HT-29 (cell line): ENCODE results near the gene ETFA. TPM values are rescaled to one million over a fixed set of nuclear protein-coding genes. Genes with fewer than 3 reads are reported as not detected.

Source experiments
- DNase-seq: peaks from one replicate; pipeline ENCODE4 v3.0.0-alpha.2; 2015; ENCODE audit warnings: low spot score
- total RNA-seq: library from RNA; depleted of rRNA; stranded (reverse); fragments of >200 nt; shearing (Covaris generic); gene quantifications from 2 replicates; pipeline ENCODE4 v1.2.3, GENCODE V29; 2014

The ETFA gene
- total RNA-seq, 1 experiment from 2014 or later, result 157 TPM

- DNase-seq, result no peak
Observed at GRCh38 chr15:76221085-76221767, 90.0 kb downstream of the ETFA start.

GRCh38 chr15:76217882-76218217 lies 93.4 kb downstream of the ETFA start:
- no peak for DNase-seq

- peak; percentile 83 for DNase-seq
Observed at GRCh38 chr15:76217029-76217881, 94.0 kb downstream of the ETFA start.

- no peak for DNase-seq
Observed at GRCh38 chr15:76215634-76216033, 95.6 kb downstream of the ETFA start.

- no peak for DNase-seq
Observed at GRCh38 chr15:76209942-76210341, 101.3 kb downstream of the ETFA start.

- no peak for DNase-seq
Observed at GRCh38 chr15:76209523-76209922, 101.7 kb downstream of the ETFA start.

GRCh38 chr15:76208786-76209424 lies 102.4 kb downstream of the ETFA start:
- no peak for DNase-seq

- no peak for DNase-seq
Observed at GRCh38 chr15:76208084-76208785, 103.0 kb downstream of the ETFA start.

GRCh38 chr15:76206325-76206976 lies 104.8 kb downstream of the ETFA start:
- peak; percentile 75 for DNase-seq

- no peak for DNase-seq
Observed at GRCh38 chr15:76204916-76205460, 106.3 kb downstream of the ETFA start.

- no peak for DNase-seq
Observed at GRCh38 chr15:76204109-76204845, 107.0 kb downstream of the ETFA start.

- no peak for DNase-seq
Observed at GRCh38 chr15:76203346-76204108, 107.7 kb downstream of the ETFA start.

- DNase-seq, result no peak
Observed at GRCh38 chr15:76201536-76202255, 109.6 kb downstream of the ETFA start.

- no peak for DNase-seq
Observed at GRCh38 chr15:76200641-76201105, 110.6 kb downstream of the ETFA start.

GRCh38 chr15:76200083-76200465 lies 111.2 kb downstream of the ETFA start:
- DNase-seq, result no peak

GRCh38 chr15:76199106-76200082 lies 111.9 kb downstream of the ETFA start:
- no peak for DNase-seq

- DNase-seq, result no peak
Observed at GRCh38 chr15:76198456-76199105, 112.7 kb downstream of the ETFA start.
